GM10248 (cell line): Measurements from ENCODE around the gene ADCY10.

Source experiments
- CTCF ChIA-PET: fragments of 300-600 bp; sonication (Branson Sonifier 250); formaldehyde crosslinking; extraction: SDS; loops from one replicate; lab custom pipeline; 2021; ENCODE audit warnings: antibody characterized with exemption; lab: Yijun Ruan, JAX
- POLR2A ChIA-PET: fragments of 350-650 bp; sonication (Branson Sonifier 250); formaldehyde crosslinking; extraction: SDS; loops from one replicate; lab custom pipeline; 2020; ENCODE audit warnings: antibody characterized with exemption; lab: Yijun Ruan, JAX
- DNase-seq: peaks from one replicate; pipeline ENCODE4 v3.0.0; 2012; ENCODE audit errors: extremely low spot score
- CTCF ChIP-seq: IDR thresholded peaks from 2 replicates; pipeline ENCODE4 v1.5.1; 2012; ENCODE audit warnings: mild to moderate bottlenecking, low read depth; ENCODE audit errors: extremely low read depth, missing control alignments, control extremely low read depth

The ADCY10 gene

DNA sequence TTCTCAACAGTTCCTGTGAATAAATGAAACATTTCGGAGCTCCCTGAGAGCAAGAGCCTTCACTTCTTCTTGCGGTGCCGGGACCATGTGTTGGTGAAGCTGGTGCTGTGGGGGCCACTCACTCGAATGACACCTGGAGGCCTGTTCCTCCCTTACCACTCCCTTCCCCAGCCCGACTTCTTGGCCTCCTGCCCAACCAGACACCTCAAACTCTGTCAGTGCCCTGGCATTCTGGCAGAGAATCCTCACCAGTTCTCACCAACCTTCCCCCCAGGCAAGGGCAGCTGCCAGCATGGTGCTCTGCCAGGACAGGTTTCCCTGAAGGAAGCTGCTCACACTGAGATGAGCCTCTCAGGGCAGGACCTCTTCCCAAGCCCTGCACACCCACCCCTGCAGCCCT lies 123.8 kb downstream of the ADCY10 start:
- POLR2A ChIA-PET: no interaction called here
- DNase-seq: no peak
- CTCF ChIA-PET: interaction anchor here (0.7 to 4.5 kb wide), 5 partner anchors 11 to 21 kb away, joined by 3 to 28 read pairs (median 3); no protein-coding TSS in a partner anchor
- TF ChIP-seq CTCF: no peak

DNA sequence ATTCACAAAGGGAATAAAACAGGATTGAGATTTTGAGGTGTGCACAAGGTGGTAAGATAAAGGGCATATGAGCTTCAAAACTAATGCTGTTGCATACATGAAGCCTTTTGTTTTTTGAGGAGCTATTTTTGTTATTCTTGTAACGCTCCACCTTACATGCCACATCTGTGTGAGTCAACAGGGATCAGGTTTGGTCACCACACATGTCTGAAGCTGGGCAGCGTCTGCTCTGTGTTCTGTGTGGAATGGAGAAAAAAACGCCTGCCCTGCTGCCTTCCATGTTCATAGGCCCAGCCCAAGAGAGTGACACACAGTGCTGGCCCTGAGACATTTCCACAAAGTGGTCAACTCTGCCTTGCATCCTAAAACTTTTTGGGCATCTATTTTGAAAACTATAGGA lies 124.4 kb downstream of the ADCY10 start:
- DNase-seq: no peak
- ChIA-PET POLR2A (no interaction called here), CTCF (interaction anchor here (1.3 to 4.5 kb wide), 4 partner anchors 13 to 21 kb away, joined by 3 to 28 read pairs (median 4); no protein-coding TSS in a partner anchor)
- TF ChIP-seq CTCF: no peak

DNA sequence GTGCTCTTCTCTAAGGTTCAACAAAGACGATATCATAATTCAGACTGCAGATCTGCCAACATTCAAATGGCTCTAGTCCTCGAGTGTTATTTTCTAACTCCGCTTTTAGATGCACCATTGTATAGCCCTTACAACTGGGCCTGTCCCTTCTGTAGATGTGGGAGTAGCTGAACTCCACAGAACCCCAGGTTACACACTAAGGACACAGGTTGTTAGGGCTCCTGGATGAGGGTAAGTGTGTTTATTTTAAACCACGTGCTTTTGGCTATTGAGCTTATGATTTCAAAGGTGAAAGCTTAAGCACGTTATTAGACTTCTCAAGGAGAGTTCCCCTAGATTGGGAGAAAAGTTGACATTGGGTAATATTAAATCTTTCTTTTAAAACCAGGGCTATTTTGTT lies 127.4 kb downstream of the ADCY10 start:
- TF ChIP-seq CTCF: no peak
- no peak for DNase-seq
- ChIA-PET POLR2A (no interaction called here), CTCF (interaction anchor here (1.0 to 1.6 kb wide), 3 partner anchors 9 to 296 kb away, joined by 3 to 6 read pairs (median 4); no protein-coding TSS in a partner anchor)

- ChIA-PET CTCF (interaction anchor here (0.9 kb wide), 1 partner anchor 18 kb away, joined by 3 read pairs; no protein-coding TSS in a partner anchor), POLR2A (no interaction called here)
- TF ChIP-seq CTCF: no peak
- DNase-seq: no peak
These were observed 128.9 kb downstream of the ADCY10 start for GRCh38 chr1:167784876-167785550.

DNA sequence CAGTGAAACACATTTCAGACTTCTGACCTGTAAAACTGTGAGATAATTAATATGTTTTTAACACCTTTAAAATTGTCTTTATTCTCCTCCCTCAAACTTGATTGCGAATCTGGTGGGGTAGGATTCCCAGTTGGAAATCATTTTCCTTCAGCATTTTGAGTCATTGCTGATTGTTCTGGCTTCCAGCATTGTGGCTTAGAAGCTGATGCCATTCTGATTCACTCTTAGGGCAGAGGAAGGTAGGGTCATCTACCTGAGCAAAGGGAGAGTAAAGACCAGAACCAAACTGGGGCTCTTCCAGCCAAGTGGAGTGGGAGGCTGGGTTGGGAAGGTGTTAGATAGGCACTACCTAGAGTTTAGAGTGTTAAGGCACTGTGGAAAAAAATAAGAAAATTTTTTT lies 131.0 kb downstream of the ADCY10 start:
- ChIA-PET POLR2A (no interaction called here), CTCF (interaction anchor here (1.6 kb wide), 1 partner anchor 15 kb away, joined by 5 read pairs; no protein-coding TSS in a partner anchor)
- no peak for DNase-seq
- TF ChIP-seq CTCF: no peak

DNA sequence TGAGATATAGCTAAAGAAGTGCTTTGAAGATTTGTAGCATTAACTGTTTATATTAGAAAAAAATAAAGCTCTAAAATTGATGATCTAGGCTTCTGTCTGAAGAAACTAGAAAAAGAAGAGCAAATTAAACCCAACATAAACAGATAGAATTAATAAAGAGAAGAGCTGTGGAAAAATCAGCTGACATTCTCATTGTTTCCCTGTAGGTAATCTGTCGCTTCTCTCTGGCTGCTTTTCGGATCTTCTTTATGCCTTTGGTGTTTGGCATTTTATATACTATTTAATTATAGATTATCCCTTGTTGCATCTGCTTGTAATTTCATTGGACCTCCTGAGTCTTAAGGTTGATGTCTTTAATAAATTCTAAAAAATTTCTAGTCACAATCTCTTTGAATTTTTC lies 132.4 kb downstream of the ADCY10 start:
- TF ChIP-seq CTCF: no peak
- no peak for DNase-seq
- ChIA-PET POLR2A (no interaction called here), CTCF (interaction anchor here (1.2 kb wide), 1 partner anchor 19 kb away, joined by 4 read pairs; no protein-coding TSS in a partner anchor)
